AG10803 (cell line): Measurements from ENCODE around the gene OR2T11.
"Not testable (repeated sequence)": the region's sequence is repeated elsewhere in the genome, so short reads cannot be mapped to it uniquely, and the experiment has no call there.

Experiments used
- DNase-seq: peaks from one replicate; pipeline ENCODE4 v3.0.0; 2010; ENCODE audit warnings: low read depth
- H3K4me3 ChIP-seq: 2 replicates; pipeline ENCODE4 v1.5.1; 2011; ENCODE audit warnings: mild to moderate bottlenecking, low read length, control low read depth
- CTCF ChIP-seq: conservative IDR thresholded peaks from 2 replicates; pipeline ENCODE4 v1.5.1; 2011; ENCODE audit warnings: mild to moderate bottlenecking, low read length, control low read depth, inconsistent platforms

OR2T11 gene

GRCh38 chr1:248576260-248576980 is 58.5 kb downstream of the OR2T11 start:
- no peak overlapping the region for H3K4me3 ChIP-seq
- TF ChIP-seq CTCF = no peak
- no peak for DNase-seq

- H3K4me3 ChIP-seq, DNase-seq: not testable (repeated sequence)
Observed at GRCh38 chr1:248574657-248575056, 60.2 kb downstream of the OR2T11 start, which contains the start of gene OR2T34. TSS of gene OR2T34 (minus strand) at chr1:248574757. CDS start at chr1:248574757, 0 bp downstream.

- not testable (repeated sequence) for DNase-seq, H3K4me3 ChIP-seq
Observed at GRCh38 chr1:248573856-248574255, 61.0 kb downstream of the OR2T11 start.
